ENCODE data around the gene LONP1. TPM values are rescaled to one million over a fixed set of nuclear protein-coding genes. Genes with fewer than 3 reads are reported as not detected.

Gene LONP1, protein sequence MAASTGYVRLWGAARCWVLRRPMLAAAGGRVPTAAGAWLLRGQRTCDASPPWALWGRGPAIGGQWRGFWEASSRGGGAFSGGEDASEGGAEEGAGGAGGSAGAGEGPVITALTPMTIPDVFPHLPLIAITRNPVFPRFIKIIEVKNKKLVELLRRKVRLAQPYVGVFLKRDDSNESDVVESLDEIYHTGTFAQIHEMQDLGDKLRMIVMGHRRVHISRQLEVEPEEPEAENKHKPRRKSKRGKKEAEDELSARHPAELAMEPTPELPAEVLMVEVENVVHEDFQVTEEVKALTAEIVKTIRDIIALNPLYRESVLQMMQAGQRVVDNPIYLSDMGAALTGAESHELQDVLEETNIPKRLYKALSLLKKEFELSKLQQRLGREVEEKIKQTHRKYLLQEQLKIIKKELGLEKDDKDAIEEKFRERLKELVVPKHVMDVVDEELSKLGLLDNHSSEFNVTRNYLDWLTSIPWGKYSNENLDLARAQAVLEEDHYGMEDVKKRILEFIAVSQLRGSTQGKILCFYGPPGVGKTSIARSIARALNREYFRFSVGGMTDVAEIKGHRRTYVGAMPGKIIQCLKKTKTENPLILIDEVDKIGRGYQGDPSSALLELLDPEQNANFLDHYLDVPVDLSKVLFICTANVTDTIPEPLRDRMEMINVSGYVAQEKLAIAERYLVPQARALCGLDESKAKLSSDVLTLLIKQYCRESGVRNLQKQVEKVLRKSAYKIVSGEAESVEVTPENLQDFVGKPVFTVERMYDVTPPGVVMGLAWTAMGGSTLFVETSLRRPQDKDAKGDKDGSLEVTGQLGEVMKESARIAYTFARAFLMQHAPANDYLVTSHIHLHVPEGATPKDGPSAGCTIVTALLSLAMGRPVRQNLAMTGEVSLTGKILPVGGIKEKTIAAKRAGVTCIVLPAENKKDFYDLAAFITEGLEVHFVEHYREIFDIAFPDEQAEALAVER
- 10 to 100 TPM; 49.8 to 75.9 (median 54.0) TPM for total RNA-seq

DNA sequence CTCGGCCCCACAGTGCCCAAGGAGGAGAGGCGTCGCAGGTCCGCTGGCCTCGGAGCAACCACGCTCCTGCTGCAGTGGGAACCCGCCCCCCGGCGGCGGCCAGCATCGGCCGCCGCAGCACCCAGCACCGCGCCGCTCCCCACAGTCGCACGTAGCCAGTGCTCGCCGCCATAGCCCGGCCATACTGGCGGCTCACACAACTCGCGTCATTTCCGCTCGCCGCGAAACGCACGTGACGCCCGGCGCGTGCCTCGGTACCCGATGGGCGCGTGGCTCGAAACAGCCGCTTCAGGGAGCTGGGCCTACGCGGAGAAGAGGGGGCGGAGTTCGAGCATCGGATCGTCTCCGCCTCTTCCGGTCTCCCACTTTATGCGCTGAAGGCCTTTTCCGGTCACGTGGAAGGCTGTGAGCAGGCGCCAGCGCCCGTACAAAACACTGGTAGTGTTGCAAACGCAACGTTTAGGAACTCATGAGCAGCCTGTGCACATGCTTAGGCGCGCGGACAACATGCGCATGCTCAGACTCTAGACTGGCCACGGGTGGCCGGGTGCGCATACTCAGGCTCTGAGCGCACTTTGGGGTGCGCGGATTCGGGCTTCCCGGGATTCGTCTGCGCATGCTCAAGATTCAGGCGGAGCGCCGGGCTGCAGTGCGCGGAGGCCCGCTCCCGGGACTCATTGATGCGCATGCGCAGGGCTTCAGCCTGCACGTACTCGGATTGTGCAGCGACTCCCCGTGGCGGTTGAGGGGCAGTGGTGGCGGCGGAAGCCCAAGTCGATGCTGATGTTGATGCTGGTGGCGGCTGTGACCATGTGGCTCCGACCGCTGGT lies at the start of gene LONP1, which contains the start of gene CATSPERD:
Gene LONP1, minus strand, starts transcription at position 186 of the 830 bp plus-strand sequence. Its CDS starts 14 bp downstream, at position 172.
Gene CATSPERD, plus strand, starts transcription at position 677 of the 830 bp plus-strand sequence. Its CDS starts 101 bp downstream, at position 778.
- ATAC-seq (ENCODE audit: low FRiP score) = peak; percentile 97
- peak; percentile 93 for DNase-seq (ENCODE audit: low spot score)
- TF ChIP-seq, protein P1, sequence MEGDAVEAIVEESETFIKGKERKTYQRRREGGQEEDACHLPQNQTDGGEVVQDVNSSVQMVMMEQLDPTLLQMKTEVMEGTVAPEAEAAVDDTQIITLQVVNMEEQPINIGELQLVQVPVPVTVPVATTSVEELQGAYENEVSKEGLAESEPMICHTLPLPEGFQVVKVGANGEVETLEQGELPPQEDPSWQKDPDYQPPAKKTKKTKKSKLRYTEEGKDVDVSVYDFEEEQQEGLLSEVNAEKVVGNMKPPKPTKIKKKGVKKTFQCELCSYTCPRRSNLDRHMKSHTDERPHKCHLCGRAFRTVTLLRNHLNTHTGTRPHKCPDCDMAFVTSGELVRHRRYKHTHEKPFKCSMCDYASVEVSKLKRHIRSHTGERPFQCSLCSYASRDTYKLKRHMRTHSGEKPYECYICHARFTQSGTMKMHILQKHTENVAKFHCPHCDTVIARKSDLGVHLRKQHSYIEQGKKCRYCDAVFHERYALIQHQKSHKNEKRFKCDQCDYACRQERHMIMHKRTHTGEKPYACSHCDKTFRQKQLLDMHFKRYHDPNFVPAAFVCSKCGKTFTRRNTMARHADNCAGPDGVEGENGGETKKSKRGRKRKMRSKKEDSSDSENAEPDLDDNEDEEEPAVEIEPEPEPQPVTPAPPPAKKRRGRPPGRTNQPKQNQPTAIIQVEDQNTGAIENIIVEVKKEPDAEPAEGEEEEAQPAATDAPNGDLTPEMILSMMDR (IDR thresholded peaks at IDR 0.05) = peak in 1 of 3 donors; percentile 75

DNA sequence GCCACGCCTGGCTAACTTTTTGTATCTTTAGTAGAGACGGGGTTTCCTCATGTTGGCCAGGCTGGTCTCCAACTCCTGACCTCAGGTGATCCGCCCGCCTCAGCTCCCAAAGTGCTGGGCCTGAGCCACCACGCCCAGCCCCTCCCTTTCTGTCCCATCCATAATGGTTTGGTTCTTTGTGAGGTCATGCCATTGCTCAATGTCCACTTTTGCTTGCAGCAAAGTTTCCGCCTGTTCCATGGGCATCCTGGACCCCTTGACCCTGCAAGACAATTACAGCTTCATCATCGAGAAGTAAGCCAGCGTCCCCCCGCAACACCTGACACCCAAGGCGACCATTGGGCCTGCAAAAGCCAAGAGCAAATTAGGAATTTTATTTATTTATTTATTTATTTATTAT lies 48.0 kb upstream of the LONP1 start:
- TF ChIP-seq, protein P1 (IDR thresholded peaks at IDR 0.05) = no peak
- DNase-seq (ENCODE audit: low spot score) = no peak

DNA sequence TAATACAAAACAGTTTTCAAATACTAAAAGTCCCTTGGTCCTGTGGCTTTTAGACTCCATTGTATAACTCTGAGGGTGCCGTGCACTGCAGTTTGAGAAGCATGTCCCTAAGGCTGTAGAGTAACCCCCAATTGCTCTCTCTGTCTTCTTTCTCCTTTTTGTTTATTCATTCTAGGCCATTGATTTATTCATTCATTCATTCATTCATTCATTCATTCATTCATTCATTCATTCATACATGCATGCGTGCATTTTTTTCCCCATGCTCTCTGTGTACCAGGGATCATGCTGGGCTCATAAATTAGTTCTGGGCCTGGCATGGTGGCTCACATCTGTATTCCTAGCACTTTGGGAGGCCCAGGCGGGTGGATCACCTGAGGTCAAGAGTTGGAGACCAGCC lies 45.3 kb upstream of the LONP1 start:
- TF ChIP-seq, protein P1 (IDR thresholded peaks at IDR 0.05) = no peak
- ATAC-seq (ENCODE audit: low FRiP score) = no peak

More for the DNA sequence above, 48.0 kb upstream of the LONP1 start:
- no peak for ATAC-seq (ENCODE audit: low FRiP score)

DNA sequence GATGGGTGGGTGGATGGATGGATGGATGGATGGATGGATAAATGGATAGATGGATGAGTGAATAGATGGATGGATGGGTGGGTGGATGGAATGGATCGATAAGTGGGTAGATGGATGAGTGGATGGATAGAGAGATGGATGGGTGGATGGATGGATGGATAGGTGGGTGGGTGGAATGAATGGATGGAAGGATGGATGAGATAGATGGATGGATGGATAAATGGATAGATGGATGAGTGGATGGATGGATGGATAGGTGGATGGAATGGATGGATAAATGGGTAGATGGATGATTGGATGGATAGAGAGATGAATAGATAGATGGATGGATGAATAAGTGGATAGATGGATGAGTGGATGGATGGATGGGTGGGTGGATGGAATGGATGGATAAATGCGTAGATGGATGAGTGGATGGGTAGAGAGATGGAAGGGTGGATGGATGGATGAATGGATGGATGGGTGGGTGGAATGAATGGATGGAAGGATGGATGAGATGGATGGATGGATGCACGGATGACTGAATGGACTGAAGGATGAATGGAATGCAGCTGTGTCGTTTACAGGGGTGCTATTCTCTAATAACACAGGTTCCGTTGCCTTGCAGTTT lies 42.8 kb upstream of the LONP1 start:
- no peak for ATAC-seq (ENCODE audit: low FRiP score)
- TF ChIP-seq, protein P1 (IDR thresholded peaks at IDR 0.05) = no peak
- no peak for DNase-seq (ENCODE audit: low spot score)

More for the DNA sequence above, 45.3 kb upstream of the LONP1 start:
- no peak for DNase-seq (ENCODE audit: low spot score)

DNA sequence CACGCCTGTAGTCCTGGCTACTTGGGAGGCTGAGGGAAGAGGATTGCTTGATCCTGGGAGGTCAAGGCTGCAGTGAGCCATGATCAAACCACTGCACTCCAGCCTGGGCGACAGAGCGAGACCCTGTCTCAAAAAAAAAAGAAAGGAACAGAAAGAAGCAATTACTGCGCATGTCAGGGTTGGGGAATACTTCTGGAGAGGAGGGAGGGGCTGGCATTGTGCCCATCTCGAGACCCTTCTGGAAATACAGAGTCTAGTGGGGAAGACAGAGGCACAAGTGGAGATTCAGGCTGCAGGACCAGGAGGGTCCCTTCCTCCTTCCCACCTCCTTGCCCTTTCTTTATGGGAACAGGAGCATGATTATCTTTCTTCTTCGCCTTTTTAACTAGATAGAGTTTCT lies 33.8 kb upstream of the LONP1 start:
- TF ChIP-seq, protein P1 (IDR thresholded peaks at IDR 0.05) = no peak

DNA sequence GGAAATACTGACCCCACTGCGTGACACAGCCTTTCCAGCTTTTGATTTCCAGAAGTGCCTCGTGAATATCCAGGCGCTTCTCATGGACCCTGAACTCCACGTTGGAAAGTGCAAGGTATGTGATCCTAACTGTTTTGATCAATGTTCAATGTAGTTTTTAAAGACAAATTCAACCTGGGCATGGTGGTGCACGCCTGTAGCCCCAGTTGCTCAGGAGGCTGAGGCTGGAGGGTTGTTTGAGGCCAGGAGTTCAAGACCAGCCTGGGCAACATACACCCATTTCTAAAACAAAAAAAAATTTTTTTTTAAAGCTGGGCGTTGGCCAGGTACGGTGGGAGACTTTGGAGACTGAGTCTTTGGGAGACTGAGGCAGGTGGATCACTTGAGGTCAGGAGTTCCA lies 31.8 kb upstream of the LONP1 start:
- ATAC-seq (ENCODE audit: low FRiP score) = no peak
- no peak for DNase-seq (ENCODE audit: low spot score)
- TF ChIP-seq, protein P1 (IDR thresholded peaks at IDR 0.05) = no peak

More for the DNA sequence above, 33.8 kb upstream of the LONP1 start:
- DNase-seq (ENCODE audit: low spot score) = no peak
- ATAC-seq (ENCODE audit: low FRiP score) = no peak
